Measurements from ENCODE around the gene ZNF619. TPM values are rescaled to one million over a fixed set of nuclear protein-coding genes. Genes with fewer than 3 reads are reported as not detected.

ZNF619 gene
- total RNA-seq, 1 experiment from 2014 or later = 8.3 TPM

DNA sequence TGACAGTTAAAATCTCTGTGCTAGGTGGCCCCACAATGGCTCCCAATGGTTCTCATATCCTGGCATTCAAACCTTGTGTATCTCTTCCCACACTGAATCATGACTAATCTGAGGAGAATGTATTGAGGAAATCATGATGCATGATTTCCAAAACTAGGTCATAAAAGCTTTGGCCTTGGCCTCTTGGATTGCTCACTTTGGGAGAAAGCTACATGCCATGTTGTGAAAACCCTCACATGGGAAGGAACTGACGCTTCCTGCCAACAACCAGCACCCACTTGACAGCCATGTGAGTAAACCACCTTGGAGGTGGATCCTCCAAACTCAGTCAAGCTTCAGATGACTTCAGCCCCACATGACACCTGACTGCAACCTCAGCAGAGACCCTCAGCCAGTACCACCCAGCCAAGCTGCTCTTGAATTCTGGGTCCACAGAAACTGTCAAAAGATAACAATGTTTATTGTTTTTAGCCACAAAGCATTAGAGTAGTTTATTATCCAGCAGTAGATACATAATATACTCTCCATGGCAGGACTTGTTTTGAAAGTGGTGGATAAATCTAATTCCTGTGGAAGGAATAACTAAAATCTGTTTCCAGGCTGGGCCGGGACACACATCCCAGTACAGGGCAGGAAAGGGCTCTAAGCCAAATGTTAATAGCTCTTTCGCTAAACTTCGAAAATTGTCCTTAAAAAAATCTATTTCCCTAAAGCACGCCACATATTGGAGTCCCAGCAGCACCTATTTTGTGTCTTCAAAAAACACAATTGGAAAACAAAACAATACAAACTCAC lies 27.9 kb downstream of the ZNF619 start:
- peak overlapping the region; percentile 70 for H3K27ac Mint-ChIP-seq (ENCODE audit: low read depth, unreplicated experiment)
- no TSS peak for BruUV-seq (replicated peaks)
- CTCF ChIA-PET = interaction anchor here (0.5 to 1.2 kb wide), 9 partner anchors 8 to 1373 kb away, joined by 3 to 4 read pairs (median 3); no protein-coding TSS in a partner anchor

DNA sequence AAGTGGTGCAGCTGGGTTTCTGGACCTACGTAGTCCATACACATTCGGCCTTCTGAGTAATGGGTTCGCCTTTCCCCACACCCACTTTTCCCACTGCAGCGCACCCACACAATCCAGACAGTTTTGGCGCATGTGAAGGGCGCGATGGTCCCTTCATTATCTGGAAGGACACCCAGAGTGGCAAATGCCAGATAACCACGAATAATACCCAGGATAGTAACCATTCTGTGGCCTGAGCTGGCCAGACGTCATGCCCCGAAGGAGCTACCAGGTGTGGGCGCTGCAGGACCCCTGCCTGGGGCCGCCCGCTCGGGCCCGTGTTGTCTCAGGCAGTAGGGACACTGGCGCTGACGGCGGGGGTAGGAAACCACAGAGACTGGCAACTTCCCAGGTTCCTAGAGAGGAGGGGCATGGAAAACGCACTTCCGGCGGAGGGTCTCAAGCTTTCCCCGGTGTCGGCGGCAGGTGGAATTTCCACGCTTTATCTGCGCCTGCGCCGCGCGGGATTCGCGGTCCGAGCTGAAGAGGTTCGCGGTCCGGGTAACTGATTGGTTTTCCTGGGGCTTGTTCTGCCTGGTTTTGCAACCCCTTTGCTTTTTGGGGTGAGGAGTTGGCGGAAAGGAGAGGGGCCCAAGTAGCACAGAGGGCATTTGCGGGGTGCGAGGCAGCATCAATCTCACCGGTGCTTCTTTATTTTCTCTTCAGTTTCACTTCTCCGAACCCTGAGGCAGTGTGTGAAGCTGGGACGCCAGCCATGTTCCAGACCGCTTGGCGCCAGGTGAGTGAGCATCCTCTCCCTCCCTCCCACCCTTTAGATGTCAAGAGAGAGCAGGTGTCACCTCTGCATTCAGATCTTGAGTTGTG lies 28.9 kb downstream of the ZNF619 start, which contains the start of gene ZNF620:
ZNF620 (plus strand) TSS at position 441 of the 864 bp plus-strand sequence; CDS start at position 755, 314 bp downstream.
- intact Hi-C loops (cut with micrococcal nuclease) = loop anchor here (2.0 kb wide), 3 partner anchors 19 to 53 kb away; partner anchors contain the start of genes ZNF619 and ZNF621
- Mint-ChIP-seq H3K9me3 (ENCODE audit: unreplicated experiment) (no peaks in the 10 kb centered on the region), H3K27ac (ENCODE audit: low read depth, unreplicated experiment) (peak within 1 kb of the TSS; percentile 70), H3K4me3 (ENCODE audit: unreplicated experiment) (peak within 1 kb of the TSS; percentile 77), H3K27me3 (ENCODE audit: insufficient read depth, unreplicated experiment) (no peaks in the 10 kb centered on the region), H3K36me3 (ENCODE audit: insufficient read depth, unreplicated experiment) (peaks cover 4% of the 10 kb centered on the region), H3K4me1 (ENCODE audit: insufficient read depth, unreplicated experiment) (peaks cover 13% of the 10 kb centered on the region)
- BruUV-seq (replicated peaks) = no TSS peak
- ChIA-PET POLR2A (interaction anchor here (0.7 to 5.2 kb wide), 7 partner anchors 19 to 1686 kb away, joined by 3 to 41 read pairs (median 7); partner anchors contain the start of genes RPL14 and ZNF621), CTCF (interaction anchor here (0.5 to 1.2 kb wide), 8 partner anchors 9 to 1436 kb away, joined by 3 to 4 read pairs (median 3); no protein-coding TSS in a partner anchor)
- TF ChIP-seq, protein P1, sequence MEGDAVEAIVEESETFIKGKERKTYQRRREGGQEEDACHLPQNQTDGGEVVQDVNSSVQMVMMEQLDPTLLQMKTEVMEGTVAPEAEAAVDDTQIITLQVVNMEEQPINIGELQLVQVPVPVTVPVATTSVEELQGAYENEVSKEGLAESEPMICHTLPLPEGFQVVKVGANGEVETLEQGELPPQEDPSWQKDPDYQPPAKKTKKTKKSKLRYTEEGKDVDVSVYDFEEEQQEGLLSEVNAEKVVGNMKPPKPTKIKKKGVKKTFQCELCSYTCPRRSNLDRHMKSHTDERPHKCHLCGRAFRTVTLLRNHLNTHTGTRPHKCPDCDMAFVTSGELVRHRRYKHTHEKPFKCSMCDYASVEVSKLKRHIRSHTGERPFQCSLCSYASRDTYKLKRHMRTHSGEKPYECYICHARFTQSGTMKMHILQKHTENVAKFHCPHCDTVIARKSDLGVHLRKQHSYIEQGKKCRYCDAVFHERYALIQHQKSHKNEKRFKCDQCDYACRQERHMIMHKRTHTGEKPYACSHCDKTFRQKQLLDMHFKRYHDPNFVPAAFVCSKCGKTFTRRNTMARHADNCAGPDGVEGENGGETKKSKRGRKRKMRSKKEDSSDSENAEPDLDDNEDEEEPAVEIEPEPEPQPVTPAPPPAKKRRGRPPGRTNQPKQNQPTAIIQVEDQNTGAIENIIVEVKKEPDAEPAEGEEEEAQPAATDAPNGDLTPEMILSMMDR (IDR thresholded peaks at IDR 0.05; ENCODE audit: unreplicated experiment) = no peak
- peak; percentile 48 for DNase-seq (ENCODE audit: unreplicated experiment)

More for the DNA sequence above, 27.9 kb downstream of the ZNF619 start:
- DNase-seq (ENCODE audit: unreplicated experiment) = peak; percentile 96
- Mint-ChIP-seq H3K27me3 (ENCODE audit: insufficient read depth, unreplicated experiment) (no peaks in the 10 kb centered on the region), H3K4me1 (ENCODE audit: insufficient read depth, unreplicated experiment) (peaks cover 13% of the 10 kb centered on the region), H3K36me3 (ENCODE audit: insufficient read depth, unreplicated experiment) (no peaks in the 10 kb centered on the region), H3K4me3 (ENCODE audit: unreplicated experiment) (peak overlapping the region; percentile 77), H3K9me3 (ENCODE audit: unreplicated experiment) (no peaks in the 10 kb centered on the region)
- intact Hi-C loops (cut with micrococcal nuclease) = loop anchor here (2.0 kb wide), 3 partner anchors 20 to 52 kb away; partner anchors contain the start of genes ZNF619 and ZNF621
- POLR2A ChIA-PET = interaction anchor here (0.7 to 5.2 kb wide), 10 partner anchors 17 to 1687 kb away, joined by 3 to 41 read pairs (median 4); partner anchors contain the start of genes RPL14, ZNF619 and ZNF621
- TF ChIP-seq, protein P1 (IDR thresholded peaks at IDR 0.05; ENCODE audit: unreplicated experiment) = no peak

DNA sequence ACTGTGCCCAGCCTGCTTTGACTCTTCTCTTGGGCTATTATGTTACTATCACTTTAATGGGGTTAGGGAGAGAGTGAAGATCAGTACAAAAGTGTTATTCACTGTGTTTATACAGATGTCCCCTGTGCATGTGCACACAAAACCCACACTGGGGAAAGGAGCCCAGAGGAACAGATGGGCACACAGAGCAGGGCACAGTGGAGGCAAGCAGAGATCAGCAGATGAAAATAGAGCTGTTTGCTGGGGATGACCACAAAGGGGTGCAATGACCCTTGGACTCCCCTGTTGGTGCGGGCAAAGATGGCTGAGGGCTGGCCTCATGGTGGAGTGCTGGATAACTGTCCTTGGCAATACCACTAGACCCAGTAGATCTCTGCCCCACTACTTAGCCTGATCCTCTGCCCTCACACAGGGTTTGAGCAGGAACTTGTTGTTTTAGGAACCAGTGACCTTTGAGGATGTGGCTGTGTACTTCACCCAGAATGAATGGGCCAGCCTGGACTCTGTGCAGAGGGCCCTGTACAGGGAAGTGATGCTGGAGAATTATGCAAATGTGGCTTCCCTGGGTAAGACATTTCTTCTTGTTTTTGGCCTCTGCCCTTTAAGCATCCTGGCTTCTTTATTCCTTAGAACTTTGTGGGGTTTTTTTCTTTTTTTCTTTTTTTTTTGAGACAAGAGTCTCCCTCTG lies 34.3 kb downstream of the ZNF619 start:
- H3K9me3 Mint-ChIP-seq (ENCODE audit: unreplicated experiment) = no peaks in the 10 kb centered on the region

More for the DNA sequence above, 34.3 kb downstream of the ZNF619 start:
- BruUV-seq (replicated peaks) = no TSS peak
- no peak overlapping the region for H3K27ac Mint-ChIP-seq (ENCODE audit: low read depth, unreplicated experiment)
- DNase-seq (ENCODE audit: unreplicated experiment) = no peak
- no peaks in the 10 kb centered on the region for H3K27me3 Mint-ChIP-seq (ENCODE audit: insufficient read depth, unreplicated experiment)
- H3K36me3 Mint-ChIP-seq (ENCODE audit: insufficient read depth, unreplicated experiment) = peaks cover 4% of the 10 kb centered on the region
- POLR2A ChIA-PET = no interaction called here
- TF ChIP-seq, protein P1 (IDR thresholded peaks at IDR 0.05; ENCODE audit: unreplicated experiment) = no peak
- intact Hi-C loops (cut with micrococcal nuclease) = no loop called here
- no peak overlapping the region for H3K4me3 Mint-ChIP-seq (ENCODE audit: unreplicated experiment)
- CTCF ChIA-PET = interaction anchor here (1.0 kb wide), 1 partner anchor 31 kb away, joined by 3 read pairs; no protein-coding TSS in a partner anchor
- H3K4me1 Mint-ChIP-seq (ENCODE audit: insufficient read depth, unreplicated experiment) = peaks cover 5% of the 10 kb centered on the region
